ENCODE results near the gene GJD3. TPM values are rescaled to one million over a fixed set of nuclear protein-coding genes. Genes with fewer than 3 reads are reported as not detected.
A peak's percentile ranks its signal among the peaks of the same experiment; 100 is the strongest.

GJD3 gene
- total and polyA plus RNA-seq, 8 donors = 0.18 to 3.6 (median 3.0) TPM; not detected in 5

GRCh38 chr17:40320756-40321523, 43.6 kb downstream of the GJD3 start:
- peak in 3 of 4 donors; percentile 77 to 86 (median 83) for DNase-seq
- H3K4me1 ChIP-seq = peaks cover 74 to 94% of the 10 kb centered on the region in 2 donors
- intact Hi-C loops (cut with DNase I) = no loop called here
- H3K9me3 ChIP-seq = no peaks in the 10 kb centered on the region
- no peaks in the 10 kb centered on the region for H3K27me3 ChIP-seq
- peak overlapping the region; percentile 16 to 100 for H3K4me3 ChIP-seq
- no peak for TF ChIP-seq CTCF (IDR thresholded peaks at IDR 0.05)
- no peak for ATAC-seq
- no peaks in the 10 kb centered on the region for H3K36me3 ChIP-seq
- H3K27ac ChIP-seq = peak overlapping the region; percentile 90 to 100

- Histone ChIP-seq H3K9me3 (no peaks in the 10 kb centered on the region), H3K4me3 (peak overlapping the region; percentile 99 to 100), H3K36me3 (no peaks in the 10 kb centered on the region), H3K4me1 (peaks cover 67 to 94% of the 10 kb centered on the region in 2 donors), H3K27me3 (no peaks in the 10 kb centered on the region), H3K27ac (peak overlapping the region; percentile 90 to 100)
- ATAC-seq (no peak), DNase-seq (peak in 2 of 4 donors; percentile 77 to 91)
- intact Hi-C loops (cut with DNase I) = no loop called here
- TF ChIP-seq CTCF (IDR thresholded peaks at IDR 0.05) = no peak
Measured at GRCh38 chr17:40319651-40320540, 44.6 kb downstream of the GJD3 start.

GRCh38 chr17:40318830-40319391, 45.6 kb downstream of the GJD3 start:
- TF ChIP-seq CTCF (IDR thresholded peaks at IDR 0.05) = no peak
- ATAC-seq (no peak), DNase-seq (peak in 2 of 4 donors; percentile 35 to 81)
- intact Hi-C loops (cut with DNase I) = no loop called here
- H3K4me1 ChIP-seq = peaks cover 66 to 94% of the 10 kb centered on the region in 2 donors
- H3K9me3 ChIP-seq = no peaks in the 10 kb centered on the region
- no peaks in the 10 kb centered on the region for H3K27me3 ChIP-seq
- peak overlapping the region; percentile 99 to 100 for H3K4me3 ChIP-seq
- H3K36me3 ChIP-seq = no peaks in the 10 kb centered on the region
- H3K27ac ChIP-seq = peak overlapping the region; percentile 90 to 100

- DNase-seq (peak; percentile 92 to 98 (median 96)), ATAC-seq (peak; percentile 89)
- H3K4me3 ChIP-seq = peak overlapping the region; percentile 99 to 100
- H3K4me1 ChIP-seq = peaks cover 62 to 95% of the 10 kb centered on the region in 2 donors
- H3K36me3 ChIP-seq = no peaks in the 10 kb centered on the region
- H3K9me3 ChIP-seq = no peaks in the 10 kb centered on the region
- no peaks in the 10 kb centered on the region for H3K27me3 ChIP-seq
- H3K27ac ChIP-seq = peak overlapping the region; percentile 90 to 100
- no peak for TF ChIP-seq CTCF (IDR thresholded peaks at IDR 0.05)
- intact Hi-C loops (cut with DNase I) = no loop called here
Measured at GRCh38 chr17:40317880-40318829, 46.4 kb downstream of the GJD3 start.
